Measurements from ENCODE around the gene VSTM2B.

The VSTM2B gene

GRCh38 chr19:29516821-29517395, 8.9 kb upstream of the VSTM2B start:
- no peak for DNase-seq

- no peak for DNase-seq
Measured at GRCh38 chr19:29517412-29517811, 8.4 kb upstream of the VSTM2B start.

GRCh38 chr19:29517946-29518345, 7.8 kb upstream of the VSTM2B start:
- DNase-seq, result no peak

GRCh38 chr19:29519146-29519545, 6.6 kb upstream of the VSTM2B start:
- DNase-seq, result no peak

DNA sequence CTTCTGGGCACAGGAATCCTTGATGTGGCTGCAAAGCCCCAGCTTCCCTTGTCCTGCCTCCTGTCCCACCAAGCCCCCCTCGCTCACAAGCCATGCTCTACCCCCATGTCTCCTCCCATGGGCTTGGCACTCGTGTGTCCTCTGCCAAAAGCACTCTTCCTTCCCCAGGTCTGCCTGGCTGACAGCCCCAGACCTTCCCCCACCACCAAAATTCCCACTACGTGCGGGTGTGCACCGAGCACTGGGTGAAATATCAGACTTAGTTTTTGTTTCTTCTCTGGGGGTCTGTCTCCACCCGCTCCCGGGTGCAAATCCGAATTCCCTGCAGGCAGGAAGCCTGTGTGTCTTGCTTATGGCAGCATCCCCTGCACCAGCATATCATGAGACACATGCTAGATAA, 5.9 kb upstream of the VSTM2B start:
- no peak for DNase-seq

DNA sequence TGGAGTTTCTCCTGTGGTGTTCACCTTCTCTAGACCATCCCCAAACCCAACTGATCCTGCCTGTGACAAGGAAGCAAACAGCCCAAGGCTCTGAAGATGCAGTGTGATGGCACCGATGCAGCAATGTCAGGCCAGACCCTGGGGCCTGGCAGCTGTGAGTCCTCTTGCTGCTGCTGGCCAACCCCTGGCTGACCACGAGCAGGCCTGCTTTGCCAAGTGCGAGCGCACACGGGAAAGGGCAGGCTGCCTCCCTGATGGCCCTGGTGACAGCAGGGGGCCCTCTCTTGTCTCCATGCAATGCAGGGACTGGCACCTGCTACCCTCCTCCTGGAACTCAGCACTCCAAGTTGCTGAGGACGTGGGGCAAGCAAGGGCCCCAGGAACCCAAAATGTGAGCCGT, 5.4 kb upstream of the VSTM2B start:
- no peak for DNase-seq

DNA sequence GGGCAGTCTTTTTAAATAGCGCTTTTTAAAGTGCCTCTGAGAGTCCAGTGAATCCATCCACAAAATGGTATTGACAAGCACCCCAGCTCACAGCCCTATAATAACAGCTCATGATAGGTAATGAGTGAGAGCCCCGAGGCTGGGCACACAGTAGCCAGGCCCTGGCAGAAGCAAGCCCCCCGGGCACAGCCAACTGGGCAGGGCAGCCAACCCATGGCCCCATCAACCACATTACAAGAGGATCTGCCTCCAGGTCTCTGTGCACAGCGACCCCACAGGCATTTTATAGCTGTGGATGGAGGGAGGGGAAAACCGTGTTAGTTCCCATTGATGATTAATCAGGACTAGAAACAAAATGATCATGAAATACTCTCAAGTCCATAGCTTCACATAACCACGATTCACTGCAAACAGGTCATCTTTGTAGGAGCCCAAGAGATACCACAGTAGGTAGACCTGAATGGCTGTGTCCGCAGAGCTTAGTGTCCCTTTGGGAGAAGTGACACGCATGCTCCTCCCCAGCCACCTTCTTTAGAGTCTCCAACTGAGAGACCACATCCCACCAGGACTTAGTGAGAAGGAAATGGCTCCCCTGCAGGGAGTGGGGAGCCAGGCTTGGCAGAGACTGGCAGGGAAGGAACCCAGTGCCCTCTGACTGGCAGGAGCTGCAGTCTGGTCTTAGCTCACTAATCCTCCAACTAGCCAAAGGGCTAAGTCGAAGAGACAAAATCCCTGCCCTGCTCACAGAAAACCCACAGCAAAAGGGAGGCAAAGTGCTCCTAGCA, 4.3 kb upstream of the VSTM2B start:
- DNase-seq, result no peak

GRCh38 chr19:29523568-29523967, 2.2 kb upstream of the VSTM2B start:
- no peak for DNase-seq

- no peak for DNase-seq
Measured at GRCh38 chr19:29524201-29524911, 1.4 kb upstream of the VSTM2B start.

- no peak for DNase-seq
Measured at GRCh38 chr19:29524912-29525831, 622 bp upstream of the VSTM2B start.

DNA sequence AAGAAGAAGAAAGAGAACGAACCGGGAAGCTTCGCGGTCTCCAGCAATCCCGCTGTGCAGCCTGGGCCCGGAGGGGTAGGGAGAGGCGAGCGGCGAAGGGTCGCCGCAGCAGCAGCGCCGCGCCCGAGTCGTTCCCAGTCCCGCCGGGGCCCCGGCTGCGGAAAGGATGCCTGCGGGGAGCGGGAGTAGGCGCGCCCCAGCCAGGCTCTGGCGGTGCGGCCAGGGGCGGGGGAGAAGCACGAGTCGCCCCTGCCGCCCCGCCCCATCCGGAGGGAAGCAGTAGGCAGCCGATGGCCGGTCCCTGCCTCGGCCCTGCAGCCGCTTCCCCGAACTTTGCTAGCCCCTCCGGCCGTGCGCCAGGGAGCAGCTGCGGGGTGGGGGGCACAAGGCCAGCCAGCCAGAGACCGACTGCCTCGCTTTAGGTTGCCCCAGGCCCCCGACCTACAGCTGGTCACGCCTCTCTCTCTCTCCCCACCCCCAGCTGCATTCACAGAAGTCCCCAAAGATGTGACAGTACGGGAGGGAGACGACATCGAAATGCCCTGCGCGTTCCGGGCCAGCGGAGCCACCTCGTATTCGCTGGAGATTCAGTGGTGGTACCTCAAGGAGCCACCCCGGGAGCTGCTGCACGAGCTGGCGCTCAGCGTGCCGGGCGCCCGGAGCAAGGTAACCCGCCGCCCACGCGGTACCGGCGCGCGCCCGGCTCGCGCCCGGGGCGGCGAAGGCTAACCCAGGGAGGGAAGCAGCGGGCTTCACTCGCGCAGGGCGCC, 1.1 kb downstream of the VSTM2B start:
- no peak for DNase-seq

DNA sequence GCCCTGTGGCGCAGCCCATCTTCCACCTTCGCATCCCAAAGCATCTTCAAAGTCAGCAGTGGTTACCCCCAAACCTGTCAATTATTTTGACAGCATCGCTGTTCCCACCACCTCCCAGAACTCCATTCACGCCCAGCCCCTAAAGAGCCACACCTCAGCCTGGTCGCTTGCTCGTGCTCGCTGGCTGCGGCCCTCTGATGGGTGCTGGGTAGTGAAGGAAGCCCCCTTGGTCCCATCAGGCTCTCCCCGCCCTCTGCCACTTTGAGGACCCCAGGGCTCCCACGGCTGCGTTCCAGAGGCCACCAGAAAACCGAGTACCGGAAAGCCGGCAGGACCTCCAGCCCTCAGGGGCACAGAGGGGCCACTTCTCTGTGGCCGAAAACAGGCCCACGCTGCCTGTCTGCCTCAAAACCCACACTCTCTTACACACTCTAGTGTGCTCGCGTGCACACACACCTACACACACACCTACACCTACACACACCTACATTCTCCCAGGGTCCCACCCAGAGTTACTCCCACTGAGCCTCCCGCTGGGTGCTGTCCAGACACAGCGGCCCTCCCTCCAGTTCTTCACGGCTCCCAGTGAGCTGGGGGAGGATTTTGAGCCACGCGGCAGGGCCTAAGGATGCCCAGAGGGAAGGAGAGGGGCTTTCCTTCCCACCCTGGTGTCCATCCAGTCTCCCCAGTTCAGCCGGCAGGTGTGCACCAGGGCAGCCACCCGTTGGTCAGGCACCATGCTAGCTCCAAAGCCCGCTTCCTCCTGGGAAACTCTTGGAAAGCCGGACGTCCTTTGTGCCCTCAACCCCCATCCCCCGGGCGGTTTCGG, 1.9 kb downstream of the VSTM2B start:
- DNase-seq, result no peak

GRCh38 chr19:29528350-29528945, 2.7 kb downstream of the VSTM2B start:
- DNase-seq, result peak; percentile 33

- DNase-seq, result no peak
Measured at GRCh38 chr19:29528946-29529645, 3.3 kb downstream of the VSTM2B start.

DNA sequence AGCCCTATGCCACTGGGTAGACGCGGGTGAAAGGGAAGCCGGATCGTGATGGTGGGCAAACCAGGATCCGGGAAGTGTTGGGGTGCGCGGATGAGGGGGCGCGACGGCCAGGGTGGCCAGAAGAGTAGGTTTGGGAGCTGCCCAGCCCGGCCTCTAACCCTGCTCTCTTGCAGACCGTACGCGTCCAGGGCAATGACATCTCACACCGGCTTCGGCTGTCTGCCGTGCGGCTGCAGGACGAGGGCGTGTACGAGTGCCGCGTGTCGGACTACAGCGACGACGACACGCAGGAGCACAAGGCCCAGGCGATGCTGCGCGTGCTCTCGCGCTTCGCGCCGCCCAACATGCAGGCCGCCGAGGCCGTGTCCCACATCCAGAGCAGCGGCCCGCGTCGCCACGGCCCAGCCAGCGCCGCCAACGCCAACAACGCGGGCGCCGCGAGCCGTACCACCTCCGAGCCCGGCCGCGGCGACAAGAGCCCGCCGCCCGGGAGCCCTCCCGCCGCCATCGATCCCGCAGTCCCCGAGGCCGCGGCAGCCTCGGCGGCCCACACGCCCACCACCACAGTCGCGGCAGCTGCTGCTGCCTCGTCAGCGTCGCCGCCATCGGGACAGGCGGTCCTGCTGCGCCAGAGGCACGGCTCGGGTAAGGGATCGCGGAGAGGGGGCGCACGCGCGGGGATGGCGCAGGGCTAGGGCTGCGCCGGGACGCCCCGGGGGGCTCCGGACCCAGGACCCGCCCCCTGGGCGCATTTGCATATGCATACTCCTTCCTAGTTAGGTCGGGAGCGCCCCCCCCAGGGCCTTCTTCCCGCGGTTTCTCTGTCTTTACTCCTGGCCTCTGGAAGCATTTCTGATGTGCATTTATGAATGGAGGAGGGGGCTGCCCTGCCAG, 4.1 kb downstream of the VSTM2B start:
- no peak for DNase-seq

DNA sequence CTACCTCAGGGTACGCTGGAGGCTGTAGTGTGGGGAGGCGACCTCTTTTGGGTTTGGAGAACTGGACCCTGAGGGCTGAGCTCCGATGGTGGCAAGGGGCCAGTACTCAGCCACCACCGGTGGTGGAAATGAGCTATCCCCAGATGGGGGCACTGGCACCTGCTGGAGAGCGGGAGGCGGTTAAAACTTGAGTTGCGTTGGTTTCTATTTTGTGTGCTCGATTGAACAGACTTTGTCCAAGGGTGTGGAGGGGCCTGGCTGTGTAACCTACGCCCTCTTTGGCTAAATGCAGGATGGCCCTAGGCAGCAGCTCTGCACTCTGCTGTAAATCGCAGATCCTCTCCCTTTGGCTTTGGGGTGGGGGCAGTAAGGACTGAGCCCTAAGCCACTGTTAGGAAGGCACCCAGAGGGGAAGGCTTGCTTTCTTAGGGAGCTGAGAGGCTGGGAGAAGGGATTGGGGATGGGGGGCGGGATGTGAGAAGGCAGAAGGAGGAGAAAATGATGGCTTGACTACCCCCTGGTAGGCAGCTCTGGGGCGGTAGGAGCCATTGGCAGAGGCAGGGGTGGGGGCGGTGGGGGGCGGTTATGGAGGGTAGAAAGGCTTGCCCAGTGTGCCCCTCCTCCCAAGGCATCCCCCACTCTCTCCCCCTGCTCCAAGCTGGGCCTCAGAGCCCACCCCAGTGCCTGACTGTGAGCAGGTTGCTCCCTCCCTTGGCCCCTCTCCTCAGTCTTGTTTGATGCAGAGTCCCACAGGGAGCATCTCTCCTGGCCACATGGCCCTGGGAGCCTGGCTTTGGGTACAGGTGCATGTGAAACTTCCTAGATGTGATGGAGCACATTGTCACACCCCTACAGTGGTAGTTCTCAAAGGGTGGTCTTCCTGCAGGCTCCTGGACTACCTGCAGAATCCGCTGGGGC, 5.0 kb downstream of the VSTM2B start:
- no peak for DNase-seq

- DNase-seq, result no peak
Measured at GRCh38 chr19:29531458-29532025, 5.7 kb downstream of the VSTM2B start.

GRCh38 chr19:29532097-29532496, 6.3 kb downstream of the VSTM2B start:
- DNase-seq, result no peak
